CD4-positive, CD25-positive, alpha-beta regulatory T cell (primary cell): ENCODE data around the gene PNMA5. TPM values are rescaled to one million over a fixed set of nuclear protein-coding genes. Genes with fewer than 3 reads are reported as not detected.

ENCODE experiments used
- ATAC-seq, 2 donors: fragments of 150-1000 bp; cut with Tn5 transposase; one replicate each; pipeline ENCODE4 v1.10.0; 2021; ENCODE audit warnings: low read depth in 2 of 2, moderate number of reproducible peaks in 2 of 2, moderate library complexity in 1 of 2
- DNase-seq, 3 donors: peaks; one replicate each; pipeline versions ENCODE4 v3.0.0 to v3.0.0-alpha.2; 2012 to 2022; ENCODE audit warnings: mixed read lengths in 1 of 3
- H3K27ac ChIP-seq: one replicate; pipeline ENCODE4 v1.7.0; 2013; ENCODE audit warnings: mild to moderate bottlenecking, low read length; ENCODE audit not compliant: insufficient read depth, poor library complexity, severe bottlenecking
- H3K27me3 ChIP-seq: one replicate; pipeline ENCODE4 v1.7.0; 2013; ENCODE audit warnings: low read length; ENCODE audit not compliant: control insufficient read depth, insufficient read depth
- H3K36me3 ChIP-seq: one replicate; pipeline ENCODE4 v1.7.0; 2013; ENCODE audit warnings: mild to moderate bottlenecking, low read length, moderate library complexity; ENCODE audit not compliant: control insufficient read depth, insufficient read depth
- H3K4me1 ChIP-seq: 2 replicates; pipeline ENCODE4 v1.7.0; 2013; ENCODE audit warnings: mild to moderate bottlenecking, low read length; ENCODE audit not compliant: insufficient read depth, control insufficient read depth, poor library complexity, severe bottlenecking
- H3K4me3 ChIP-seq: one replicate; pipeline ENCODE4 v1.7.0; 2013; ENCODE audit warnings: low read depth, mild to moderate bottlenecking, low read length, moderate library complexity
- H3K9me3 ChIP-seq, 2 experiments: 1 replicate in 1 of 2; 2 replicates in 1 of 2; pipeline ENCODE4 v1.7.0; 2013; ENCODE audit warnings: low read length in 2 of 2, mild to moderate bottlenecking in 1 of 2, moderate library complexity in 1 of 2; ENCODE audit not compliant: control insufficient read depth in 2 of 2
- H3K27ac Mint-ChIP-seq, 3 donors: one replicate each; pipeline ENCODE4 v1.8.0; 2020 to 2022; ENCODE audit warnings: mild to moderate bottlenecking in 3 of 3, mixed read lengths in 3 of 3, moderate library complexity in 2 of 3
- H3K27me3 Mint-ChIP-seq: one replicate; pipeline ENCODE4 v1.8.0; 2022; ENCODE audit warnings: mild to moderate bottlenecking, mixed read lengths
- H3K36me3 Mint-ChIP-seq: one replicate; pipeline ENCODE4 v1.8.0; 2020; ENCODE audit warnings: mixed read lengths
- H3K4me1 Mint-ChIP-seq, 4 donors: one replicate each; pipeline ENCODE4 v1.8.0; 2020 to 2022; ENCODE audit warnings: mixed read lengths in 4 of 4, mild to moderate bottlenecking in 1 of 4
- H3K4me3 Mint-ChIP-seq, 4 donors: one replicate each; pipeline ENCODE4 v1.8.0; 2020 to 2022; ENCODE audit warnings: mild to moderate bottlenecking in 4 of 4, mixed read lengths in 4 of 4, moderate library complexity in 3 of 4
- H3K9me3 Mint-ChIP-seq, 7 donors: one replicate each; pipeline ENCODE4 v1.8.0; 2020 to 2022; ENCODE audit warnings: mixed read lengths in 7 of 7, mild to moderate bottlenecking in 3 of 7, moderate library complexity in 2 of 7
- polyA plus RNA-seq, 4 donors: library from polyadenylated mRNA; unstranded; fragments of 300-500 nt; fragmentation: Illumina TruSeq; gene quantifications; one replicate each; pipeline ENCODE4 v1.2.3, GENCODE V29; 2021
- total RNA-seq: library from RNA; stranded (reverse); gene quantifications from one replicate; pipeline ENCODE4 v1.2.3, GENCODE V29; 2022

Gene PNMA5
- total and polyA plus RNA-seq, 5 donors from 2014 or later, result 0.15 to 0.47 (median 0.27) TPM

DNA sequence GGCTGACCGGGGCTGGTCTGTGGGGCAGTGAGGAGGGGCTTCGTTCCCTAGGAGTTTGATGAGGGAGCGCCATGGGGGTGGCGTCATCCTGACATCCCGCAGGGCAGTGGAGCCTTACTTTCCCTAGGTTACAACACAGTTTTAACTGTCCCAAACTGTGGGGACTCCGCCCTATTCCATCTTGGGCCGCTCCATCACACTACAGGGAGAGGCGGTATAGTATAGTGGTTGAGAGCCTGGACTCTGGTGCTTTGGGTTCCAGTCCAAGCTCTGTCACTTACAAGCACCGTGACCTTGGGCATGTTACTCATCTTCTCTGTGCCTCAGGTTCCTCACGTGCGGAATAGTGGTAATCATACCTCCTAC lies 51.9 kb downstream of the PNMA5 start:
- DNase-seq (no peak), ATAC-seq (no peak)
- no peak overlapping the region for H3K27ac Mint-ChIP-seq
- H3K4me3 Mint-ChIP-seq, result peak overlapping the region; percentile 28 to 90 (median 68)
- Histone ChIP-seq H3K36me3 (no peaks in the 10 kb centered on the region), H3K27ac (peak overlapping the region; percentile 69), H3K27me3 (no peaks in the 10 kb centered on the region), H3K9me3 (no peaks in the 10 kb centered on the region), H3K4me3 (no peak overlapping the region), H3K4me1 (peaks cover 10% of the 10 kb centered on the region)
- peaks cover 0 to 9% (median 4%) of the 10 kb centered on the region in 4 donors for H3K4me1 Mint-ChIP-seq
- no peaks in the 10 kb centered on the region for H3K36me3 Mint-ChIP-seq
- H3K9me3 Mint-ChIP-seq, result no peaks in the 10 kb centered on the region
- peaks cover 5% of the 10 kb centered on the region for H3K27me3 Mint-ChIP-seq

DNA sequence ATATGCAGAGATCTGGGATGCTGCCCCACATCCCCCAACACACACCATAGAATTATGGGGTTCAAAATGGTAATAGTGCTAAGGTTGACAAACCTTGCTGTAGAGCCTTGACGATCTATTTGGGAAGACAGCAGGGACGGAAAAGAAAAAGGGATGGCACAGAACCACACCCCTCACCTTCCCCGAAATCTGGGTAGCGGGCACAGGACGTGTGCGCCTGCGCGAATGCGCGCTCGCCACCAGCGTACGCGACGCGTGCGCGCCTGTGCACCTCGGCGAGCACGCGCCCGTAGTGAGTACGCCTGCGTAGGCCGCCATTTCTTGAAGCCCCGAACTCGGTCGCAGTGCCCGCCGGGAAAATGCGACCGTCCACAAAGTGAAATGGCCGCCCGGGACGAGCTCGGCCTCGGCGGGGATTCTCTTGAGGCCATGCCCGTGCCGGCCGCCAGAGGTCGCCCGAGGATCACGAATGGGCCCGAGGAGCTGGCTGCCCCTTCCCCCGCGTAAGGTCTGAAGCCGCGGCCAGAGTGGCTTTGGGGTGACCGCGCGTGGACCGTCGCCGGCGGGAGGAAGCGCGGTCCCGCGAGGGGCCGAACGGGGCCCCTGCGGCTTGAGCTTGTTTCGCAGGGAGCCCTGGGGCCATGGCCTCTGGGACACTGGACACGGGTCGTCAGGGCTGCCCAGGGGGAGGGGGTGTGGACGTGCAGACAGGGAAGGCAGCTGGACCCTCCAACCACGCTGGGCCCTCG lies 52.4 kb downstream of the PNMA5 start:
- H3K27ac ChIP-seq, result peak overlapping the region; percentile 69
- Mint-ChIP-seq H3K9me3 (no peaks in the 10 kb centered on the region), H3K36me3 (no peaks in the 10 kb centered on the region), H3K27me3 (peaks cover 5% of the 10 kb centered on the region), H3K4me3 (peak overlapping the region; percentile 85 to 90 (median 86)), H3K4me1 (peaks cover 0 to 9% (median 4%) of the 10 kb centered on the region in 4 donors), H3K27ac (peak overlapping the region; percentile 56 to 93 (median 80))
- H3K36me3 ChIP-seq, result no peaks in the 10 kb centered on the region
- DNase-seq, result peak; percentile 80 to 94 (median 90)
- peak; percentile 97 to 98 for ATAC-seq
- no peaks in the 10 kb centered on the region for H3K9me3 ChIP-seq
- H3K4me3 ChIP-seq, result peak overlapping the region; percentile 79
- peaks cover 10% of the 10 kb centered on the region for H3K4me1 ChIP-seq
- H3K27me3 ChIP-seq, result no peaks in the 10 kb centered on the region

Other genes starting within 250 kb of the PNMA5 start
- gene MAGEA2, start 240.3 kb downstream of the PNMA5 start, total RNA-seq, result not detected
- not detected for gene MAGEA2, start 240.3 kb downstream of the PNMA5 start, polyA plus RNA-seq
- gene CSAG3, start 234.9 kb downstream of the PNMA5 start, total RNA-seq, result not detected
- gene CSAG3, start 234.9 kb downstream of the PNMA5 start, polyA plus RNA-seq, result under 1 TPM in 1 of 4 donors, not detected in 3; 0.50 TPM
- not detected for gene MAGEA6, start 224.4 kb downstream of the PNMA5 start, total RNA-seq
- not detected for gene MAGEA6, start 224.4 kb downstream of the PNMA5 start, polyA plus RNA-seq
- 6.1 TPM for gene CETN2, start 163.4 kb downstream of the PNMA5 start, total RNA-seq
- gene CETN2, start 163.4 kb downstream of the PNMA5 start, polyA plus RNA-seq, result 10 to 100 TPM; 19.3 to 22.2 (median 20.7) TPM
- 8.4 TPM for gene NSDHL, start 163.1 kb downstream of the PNMA5 start, total RNA-seq
- gene NSDHL, start 163.1 kb downstream of the PNMA5 start, polyA plus RNA-seq, result 10 to 100 TPM; 15.8 to 27.4 (median 17.4) TPM
- 4.4 TPM for gene ZNF185, start 96.0 kb downstream of the PNMA5 start, total RNA-seq
- 1 to 10 TPM; 1.1 to 3.0 (median 1.7) TPM for gene ZNF185, start 96.0 kb downstream of the PNMA5 start, polyA plus RNA-seq
- 9.9 TPM for gene PNMA3, start 62.4 kb upstream of the PNMA5 start, total RNA-seq
- gene PNMA3, start 62.4 kb upstream of the PNMA5 start, polyA plus RNA-seq, result under 1 TPM in 3 of 4 donors, not detected in 1; 0.09 to 0.57 (median 0.32) TPM
- not detected for gene PNMA6A, start 78.3 kb upstream of the PNMA5 start, total RNA-seq
- under 1 TPM in 3 of 4 donors, not detected in 1; 0.11 to 0.14 (median 0.12) TPM for gene PNMA6A, start 78.3 kb upstream of the PNMA5 start, polyA plus RNA-seq
- not detected for gene MAGEA1, start 185.2 kb upstream of the PNMA5 start, total RNA-seq
- gene MAGEA1, start 185.2 kb upstream of the PNMA5 start, polyA plus RNA-seq, result not detected